DMS53 treated with DMSO at 0.1 percent for 48 hours (cell line): Measurements from ENCODE around the gene CYP26A1.
"Not testable (repeated sequence)": the region's sequence is repeated elsewhere in the genome, so short reads cannot be mapped to it uniquely, and the experiment has no call there.

ENCODE experiments used
- DNase-seq: peaks from one replicate; lab custom pipeline; 2025; ENCODE audit not compliant: unreplicated experiment; lab: John Stamatoyannopoulos, UW

CYP26A1 gene

GRCh38 chr10:93079663-93080349, 6.1 kb downstream of the CYP26A1 start:
- no peak for DNase-seq

- peak; percentile 43 for DNase-seq
Measured at GRCh38 chr10:93080350-93081046, 6.8 kb downstream of the CYP26A1 start.

- DNase-seq = no peak
Measured at GRCh38 chr10:93081318-93081717, 7.6 kb downstream of the CYP26A1 start.

DNA sequence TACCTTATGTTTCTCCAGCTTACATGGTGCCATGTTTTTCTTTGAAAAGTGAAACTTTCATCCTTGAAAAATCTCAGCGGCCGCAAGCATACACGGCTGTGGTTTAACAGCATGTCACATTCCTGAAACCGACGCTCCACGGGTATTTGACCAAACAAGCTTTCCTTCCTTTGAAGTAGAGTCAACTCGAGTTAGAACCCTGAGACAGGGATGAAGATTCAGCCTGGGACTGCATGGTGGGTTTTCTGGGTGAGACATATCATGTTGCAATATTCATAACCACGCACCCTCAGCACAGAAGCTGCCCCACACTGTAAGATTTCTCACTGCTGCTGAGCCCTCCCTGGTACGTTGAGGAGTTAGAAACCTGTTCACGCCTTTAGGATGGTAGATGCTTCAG, 8.1 kb downstream of the CYP26A1 start:
- DNase-seq = no peak

DNA sequence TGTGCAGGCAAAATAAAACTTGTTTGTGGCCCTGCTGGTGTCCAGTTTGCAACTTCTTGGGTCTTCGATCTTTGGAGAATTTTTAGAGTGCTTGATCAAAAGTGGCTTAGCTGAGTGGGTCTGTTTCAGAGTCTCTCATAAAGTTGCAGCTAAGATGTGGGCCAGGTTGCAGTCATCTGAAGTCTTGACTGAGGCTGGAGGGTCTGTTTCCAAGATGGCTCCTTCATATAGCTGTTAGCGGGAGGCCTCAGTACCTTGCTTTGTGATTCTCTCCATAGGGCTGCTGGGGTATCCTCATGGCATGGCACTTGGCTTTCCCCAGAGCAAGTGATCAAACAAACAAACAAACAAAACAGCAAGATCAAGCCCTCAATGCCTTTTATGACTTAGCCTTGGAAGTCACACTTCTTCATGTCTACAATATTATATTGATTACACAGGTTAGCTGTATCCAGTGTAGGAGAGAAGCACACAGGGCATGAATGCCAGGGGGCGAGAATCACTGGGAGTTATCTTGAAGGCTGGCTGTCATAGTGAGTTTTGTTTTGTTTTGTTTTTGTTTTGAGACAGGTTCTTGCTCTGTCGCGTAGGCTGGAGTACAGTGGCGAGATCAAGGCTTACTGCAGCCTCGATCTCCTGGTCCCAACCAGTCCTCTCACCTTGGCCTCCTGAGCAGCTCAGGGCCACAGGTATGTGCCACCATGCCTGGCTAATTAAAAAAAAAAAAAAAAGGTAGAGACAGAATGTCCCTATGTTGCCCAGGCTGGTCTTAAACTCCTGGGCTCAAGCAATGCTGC, 10.2 kb downstream of the CYP26A1 start:
- no peak for DNase-seq

DNA sequence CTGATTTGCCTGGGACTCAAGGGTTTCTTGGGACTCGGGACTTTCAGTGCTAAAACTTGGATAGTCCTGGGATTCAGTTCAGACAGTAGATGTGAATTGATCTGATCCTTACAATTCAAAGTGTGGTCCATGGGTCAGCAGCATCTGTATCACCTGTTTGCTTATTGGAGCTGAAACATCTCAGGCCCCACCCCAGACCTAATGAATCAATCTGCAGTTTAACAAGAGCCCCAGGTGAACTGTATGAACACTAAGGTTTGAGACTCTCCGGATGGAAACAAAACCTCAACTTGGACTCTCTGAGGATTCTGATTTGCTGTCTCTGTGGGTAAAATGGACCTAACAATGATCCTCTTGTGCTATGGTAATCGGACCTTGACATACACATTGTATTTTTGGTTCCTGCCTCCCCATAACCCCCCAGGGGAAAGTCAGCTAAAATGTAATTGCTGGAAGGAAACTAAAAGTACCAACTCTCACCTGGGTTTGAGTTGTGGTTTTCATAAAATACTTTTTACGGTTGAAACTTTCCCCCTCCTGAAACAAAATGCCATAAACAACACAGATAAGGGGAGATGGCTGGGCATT, 11.7 kb downstream of the CYP26A1 start:
- DNase-seq = no peak

DNA sequence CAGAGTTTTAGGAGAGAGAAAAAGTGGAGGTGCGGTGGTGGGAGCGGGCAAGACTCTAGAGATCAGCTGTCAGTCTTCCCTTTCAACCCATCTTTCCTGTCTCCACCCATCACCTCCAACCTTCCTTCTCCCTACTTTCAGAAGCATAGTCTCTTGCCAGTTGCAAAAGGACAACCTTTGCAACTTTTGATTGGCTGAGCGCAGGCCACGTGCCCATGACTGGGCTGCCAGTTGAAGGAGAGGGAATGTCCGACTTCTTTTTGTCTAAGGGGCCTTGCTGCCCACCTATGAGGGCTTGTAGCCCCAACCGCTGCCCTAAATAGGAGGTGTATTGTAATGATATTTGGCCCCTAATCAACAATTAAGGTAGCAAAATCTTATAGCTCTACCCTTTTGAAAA, 12.6 kb downstream of the CYP26A1 start:
- DNase-seq = no peak

DNA sequence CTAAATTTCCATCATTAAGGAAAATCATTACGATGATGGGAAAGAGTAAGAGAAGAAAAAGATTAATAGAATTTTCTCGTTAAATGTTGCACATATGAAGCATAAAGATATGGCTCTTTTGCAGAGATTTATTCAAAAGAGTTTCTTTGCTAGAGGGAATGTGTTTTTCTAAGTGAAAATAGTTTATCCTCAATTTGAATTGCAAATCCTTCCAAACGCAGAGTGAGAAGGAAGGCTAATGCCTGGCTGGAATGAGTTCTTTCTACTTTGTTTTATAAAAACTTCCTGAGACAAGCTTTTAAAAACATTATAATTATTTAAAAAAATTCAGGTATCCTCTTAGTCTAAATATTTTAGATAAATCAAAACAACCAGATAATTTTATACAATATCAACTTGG, 14.2 kb downstream of the CYP26A1 start:
- no peak for DNase-seq

DNA sequence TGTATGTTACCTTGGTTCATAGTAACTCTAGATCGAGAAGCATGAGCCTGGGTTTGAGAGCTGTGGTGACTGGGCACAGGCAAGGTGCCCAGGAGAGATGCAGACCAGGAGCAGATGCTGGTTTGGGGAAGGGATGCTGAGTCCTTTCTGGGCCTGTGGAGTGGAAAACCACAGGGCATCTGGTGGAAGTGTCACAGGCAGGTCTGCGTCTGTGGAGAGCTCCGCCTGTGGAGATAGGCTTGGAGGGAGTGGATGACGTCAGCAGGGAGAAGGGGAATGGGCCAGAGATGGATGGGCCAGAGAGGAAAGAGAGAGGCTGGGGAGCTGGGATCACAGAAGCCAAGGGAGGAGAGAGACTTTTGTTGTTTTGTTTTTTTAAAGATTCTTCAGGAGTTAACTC, 14.8 kb downstream of the CYP26A1 start:
- DNase-seq = no peak

DNA sequence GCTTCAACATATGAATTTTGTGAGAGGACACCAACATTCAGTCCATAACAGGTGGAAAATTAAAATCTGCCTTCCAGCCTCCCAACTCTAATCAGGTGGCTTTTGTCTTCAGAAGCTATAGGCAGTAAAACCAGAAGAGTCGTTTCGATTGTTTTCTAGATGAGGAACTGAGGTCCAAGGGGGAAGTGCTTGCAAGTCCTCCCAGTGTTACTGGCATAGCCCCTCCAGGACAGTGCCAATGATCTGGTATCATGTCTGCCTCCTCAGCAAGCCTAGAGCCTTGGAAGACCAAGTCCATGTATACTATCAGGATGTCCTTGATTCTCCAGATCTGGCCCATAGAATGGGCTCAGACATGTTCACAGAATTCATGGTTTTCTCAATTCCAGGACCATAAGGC, 16.9 kb downstream of the CYP26A1 start:
- no peak for DNase-seq

DNA sequence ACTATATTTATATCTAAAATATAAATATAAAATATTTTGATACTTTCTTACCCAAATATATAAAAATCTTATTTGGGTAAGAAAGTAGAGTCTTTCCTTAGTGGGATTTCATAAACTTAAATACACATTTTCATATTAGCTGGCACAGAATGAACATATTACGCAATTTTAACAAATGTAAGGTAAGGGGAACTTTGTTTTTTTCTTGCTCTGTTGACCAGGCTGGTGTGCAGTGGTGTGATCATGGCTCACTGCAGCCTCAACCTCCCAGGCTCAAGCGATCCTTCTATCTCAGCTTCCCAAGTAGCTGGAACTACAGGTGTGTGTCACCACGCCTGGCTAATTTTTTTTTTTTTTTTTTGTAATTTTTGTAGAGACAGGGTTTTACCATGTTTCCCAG, 18.3 kb downstream of the CYP26A1 start:
- no peak for DNase-seq

- DNase-seq = no peak
Measured at GRCh38 chr10:93095225-93095624, 21.5 kb downstream of the CYP26A1 start.

DNA sequence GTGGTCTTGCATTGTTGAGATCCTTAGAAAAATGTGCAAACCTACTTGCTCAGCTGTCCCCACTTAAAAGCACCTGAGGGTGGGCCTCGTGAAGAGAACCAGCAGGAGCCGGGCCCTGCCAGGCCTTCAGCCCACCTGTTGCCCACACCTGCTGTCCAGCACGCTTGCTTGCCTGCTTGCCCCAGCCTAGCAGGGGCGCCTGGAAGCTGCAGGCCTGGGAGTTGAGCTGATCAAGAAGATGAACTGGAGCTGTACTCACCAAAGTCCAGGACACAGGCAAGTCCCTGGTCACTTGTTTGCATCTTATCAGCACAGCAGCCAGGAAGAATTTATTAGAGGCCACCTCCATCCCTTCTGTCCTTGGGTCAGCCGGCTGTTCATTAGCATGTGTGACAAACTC, 23.2 kb downstream of the CYP26A1 start:
- no peak for DNase-seq

DNA sequence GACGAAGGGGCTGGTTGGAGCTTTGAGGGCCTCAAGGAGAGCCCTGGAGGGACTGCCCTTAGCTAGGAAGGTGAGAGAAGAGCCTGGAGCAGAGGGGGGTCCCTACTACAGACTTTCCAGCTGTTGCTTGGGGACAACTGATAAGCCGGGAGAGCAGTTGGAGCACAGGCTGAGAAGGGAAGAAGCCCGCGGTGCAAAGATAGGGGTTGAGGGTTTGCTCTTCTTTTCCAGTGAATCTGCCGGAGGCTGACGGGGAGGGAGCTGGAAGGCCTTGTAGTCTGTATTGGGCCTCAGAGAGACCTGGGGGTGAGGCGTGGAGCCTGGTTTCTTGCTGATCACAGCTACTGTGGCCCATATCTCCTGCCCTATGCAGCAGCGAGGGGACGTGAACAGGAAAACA, 23.7 kb downstream of the CYP26A1 start:
- no peak for DNase-seq

GRCh38 chr10:93098816-93099215, 25.1 kb downstream of the CYP26A1 start:
- DNase-seq = no peak

GRCh38 chr10:93099670-93100069, 26.0 kb downstream of the CYP26A1 start:
- no peak for DNase-seq

DNA sequence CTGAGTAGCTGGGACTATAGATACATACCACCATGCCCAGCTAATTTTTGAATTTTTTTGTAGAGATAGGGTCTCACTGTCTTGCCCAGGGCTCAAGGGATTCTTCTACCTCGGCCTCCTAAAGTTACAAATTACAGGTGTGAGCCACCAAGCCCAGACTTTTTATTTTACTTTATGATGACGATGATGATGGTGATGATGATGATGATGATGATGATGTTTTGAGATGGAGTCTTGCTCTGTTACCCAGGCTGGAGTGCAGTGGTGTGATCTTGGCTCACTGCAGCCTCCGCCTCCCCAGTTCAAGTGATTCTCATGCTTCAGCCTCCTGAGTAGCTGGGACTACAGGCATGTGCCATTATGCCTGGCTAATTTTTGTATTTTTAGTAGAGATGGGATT, 27.5 kb downstream of the CYP26A1 start:
- DNase-seq = not testable (repeated sequence)

DNA sequence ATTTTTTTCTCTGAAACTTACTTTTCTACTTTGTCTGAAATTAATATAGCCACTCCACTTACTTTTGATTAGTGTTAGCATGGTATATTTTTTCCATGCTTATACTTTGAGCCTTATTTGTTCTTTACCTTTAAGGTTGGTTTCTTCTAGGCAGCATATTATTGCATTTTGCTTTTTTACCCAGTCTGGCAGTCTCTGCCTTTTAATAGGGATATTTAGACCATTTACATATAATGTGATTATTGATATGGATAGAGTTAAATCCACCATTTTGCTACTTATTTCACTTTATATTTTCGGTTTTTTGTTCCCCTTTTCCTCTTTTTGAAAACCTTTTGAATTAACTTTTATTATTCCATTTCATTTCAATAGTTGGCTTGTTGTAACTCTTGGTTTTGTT, 30.3 kb downstream of the CYP26A1 start:
- no peak for DNase-seq

- DNase-seq = peak; percentile 98
Measured at GRCh38 chr10:93106631-93107072, 33.0 kb downstream of the CYP26A1 start.

- DNase-seq = no peak
Measured at GRCh38 chr10:93110472-93111146, 36.9 kb downstream of the CYP26A1 start.

GRCh38 chr10:93113042-93113441, 39.3 kb downstream of the CYP26A1 start:
- DNase-seq = no peak
